Endothelial cell of umbilical vein (primary cell): ENCODE measurements around the gene PPP1R18. TPM values are rescaled to one million over a fixed set of nuclear protein-coding genes. Genes with fewer than 3 reads are reported as not detected.

Source experiments
- BruUV-seq: library from RNA; stranded (reverse); fragments of 400-500 nt; replicated peaks from 2 replicates; lab custom pipeline; 2021; lab: Mats Ljungman, UMichigan
- CTCF ChIA-PET: fragments of 300-600, 350-600 bp; sonication (Branson Sonifier 250); formaldehyde crosslinking; loops from one replicate; lab custom pipeline; 2021; ENCODE audit warnings: antibody characterized with exemption, inconsistent platforms; lab: Charles Lee
- POLR2A ChIA-PET: fragments of 300-600, 350-600 bp; sonication (Branson Sonifier 250); formaldehyde crosslinking; loops from one replicate; lab custom pipeline; 2021; ENCODE audit warnings: antibody characterized with exemption, inconsistent platforms; lab: Charles Lee
- DNase-seq: peaks from one replicate; pipeline ENCODE4 v3.0.0-alpha.2; 2011; ENCODE audit warnings: low read depth, low spot score
- FAIRE-seq: peaks from 2 replicates; lab custom pipeline; 2011; peaks lifted over from hg19 to GRCh38; lab: Jason Lieb, UNC
- H2AFZ ChIP-seq: 2 replicates; pipeline ENCODE4 v1.6.0; 2012; ENCODE audit warnings: low read depth, low read length, control low read depth, inconsistent platforms
- H3K27ac ChIP-seq: 2 replicates; pipeline ENCODE4 v1.5.1; 2011; ENCODE audit warnings: low read depth, mild to moderate bottlenecking, control low read depth, low read length, moderate library complexity; ENCODE audit not compliant: insufficient read depth
- H3K27me3 ChIP-seq, 2 experiments: 2 replicates each; pipeline versions ENCODE4 v1.6.0 to v1.6.1; 2011; ENCODE audit warnings: low read length in 2 of 2, mixed read lengths in 1 of 2; ENCODE audit not compliant: control insufficient read depth in 2 of 2, insufficient read depth in 2 of 2
- H3K36me3 ChIP-seq, 2 experiments: 2 replicates in 1 of 2; 3 replicates in 1 of 2; pipeline ENCODE4 v1.5.1; 2011; ENCODE audit warnings: low read length in 2 of 2, mild to moderate bottlenecking in 1 of 2, moderate library complexity in 1 of 2; ENCODE audit not compliant: control insufficient read depth in 2 of 2, insufficient read depth in 2 of 2; ENCODE audit errors: extremely low read depth in 1 of 2
- H3K4me1 ChIP-seq: 3 replicates; pipeline ENCODE4 v1.5.1; 2011; ENCODE audit warnings: mild to moderate bottlenecking, low read length; ENCODE audit not compliant: control insufficient read depth, insufficient read depth; ENCODE audit errors: extremely low read depth
- H3K4me2 ChIP-seq: 2 replicates; pipeline ENCODE4 v1.6.1; 2011; ENCODE audit warnings: low read length, control low read depth, mixed read lengths; ENCODE audit not compliant: insufficient read depth
- H3K4me3 ChIP-seq, 3 experiments: fragments of 200-600 bp in 1 of 3; sonication (generic), shearing (Covaris generic) in 1 of 3; replicated peaks in 1 of 3; 2 replicates each; pipeline ENCODE4 v1.5.1; 2011 to 2016; ENCODE audit warnings: control low read depth in 3 of 3, low read length in 3 of 3, mild to moderate bottlenecking in 2 of 3, inconsistent platforms in 1 of 3, low read depth in 1 of 3, moderate library complexity in 1 of 3; ENCODE audit not compliant: insufficient read depth in 1 of 3
- H3K79me2 ChIP-seq: 2 replicates; pipeline ENCODE4 v1.6.0; 2012; ENCODE audit warnings: low read length, inconsistent platforms; ENCODE audit not compliant: control insufficient read depth, insufficient read depth
- H3K9ac ChIP-seq: replicated peaks from 2 replicates; pipeline ENCODE3; 2011; ENCODE audit warnings: low read length, control low read depth; ENCODE audit not compliant: insufficient read depth; ENCODE audit errors: extremely low read depth
- H3K9me1 ChIP-seq: replicated peaks from 3 replicates; pipeline ENCODE4 v1.6.0; 2011; ENCODE audit warnings: mild to moderate bottlenecking, low read length; ENCODE audit not compliant: control insufficient read depth, insufficient read depth; ENCODE audit errors: extremely low read depth
- H3K9me3 ChIP-seq: replicated peaks from 2 replicates; pipeline ENCODE4 v1.5.1; 2012; ENCODE audit warnings: low read length, inconsistent platforms; ENCODE audit not compliant: control insufficient read depth, insufficient read depth
- H4K20me1 ChIP-seq: replicated peaks from 2 replicates; pipeline ENCODE3; 2011; ENCODE audit warnings: mild to moderate bottlenecking, low read length; ENCODE audit not compliant: control insufficient read depth, insufficient read depth; ENCODE audit errors: extremely low read depth
- CTCF ChIP-seq, 2 donors: IDR thresholded peaks; 1 replicate in 1 of 2; 2 replicates in 1 of 2; pipeline ENCODE4 v1.5.1; 2011; ENCODE audit warnings: low read length in 2 of 2, mild to moderate bottlenecking in 2 of 2, moderate library complexity in 2 of 2, control low read depth in 1 of 2, inconsistent platforms in 1 of 2, low read depth in 1 of 2; ENCODE audit not compliant: insufficient read depth in 1 of 2; ENCODE audit errors: extremely low read depth in 1 of 2
- MAX ChIP-seq: IDR thresholded peaks from 2 replicates; pipeline ENCODE4 v1.6.1; 2011; ENCODE audit not compliant: insufficient read depth, insufficient read length
- dilution Hi-C: fragments of 300-500 bp; cut with MboI; formaldehyde crosslinking; loops from one replicate; pipeline ENCODE4 v1.15.0; 2019; ENCODE audit warnings: low sequenced_read_pairs; ENCODE audit not compliant: extremely low pct_ligation_motif_present
- intact Hi-C: fragments of 100-400 bp; cut with micrococcal nuclease; formaldehyde crosslinking; loops from one replicate; pipeline ENCODE4 v1.10.0; 2022
- polyA plus RNA-seq, 4 experiments: library from polyadenylated mRNA; depleted of rRNA in 3 of 4; stranded (reverse) in 3 of 4; unstranded in 1 of 4; fragments of >200 nt; gene quantifications; 2 replicates each; pipeline versions ENCODE4 v1.2.1 to v1.2.3, GENCODE V29; 2011 to 2012; ENCODE audit warnings: missing spikeins in 1 of 4
- total RNA-seq: library from RNA; stranded (reverse); gene quantifications from 2 replicates; pipeline ENCODE4 v1.2.3, GENCODE V29; 2021

Gene PPP1R18
- total and polyA plus RNA-seq, 2 donors (not counting 3 experiments of a cell fraction or from before 2014, with no cell fraction given): 136 to 173 TPM

GRCh38 chr6:30685157-30686008, 1.1 kb downstream of the PPP1R18 start:
- Histone ChIP-seq H3K27ac (peak overlapping the region; percentile 68), H4K20me1 (no peaks in the 10 kb centered on the region), H3K9ac (peak overlapping the region; percentile 73), H3K79me2 (peaks cover 83% of the 10 kb centered on the region), H3K4me2 (peak overlapping the region; percentile 80), H3K4me3 (peak overlapping the region; percentile 81 to 92 (median 90)), H2AFZ (no peak overlapping the region), H3K9me3 (no peaks in the 10 kb centered on the region), H3K9me1 (no peaks in the 10 kb centered on the region), H3K36me3 (no peaks in the 10 kb centered on the region), H3K27me3 (no peaks in the 10 kb centered on the region), H3K4me1 (peaks cover 41% of the 10 kb centered on the region)
- TSS peak; percentile 56 for BruUV-seq
- peak; percentile 20 to 50 for TF ChIP-seq CTCF (IDR thresholded peaks at IDR 0.05; ENCODE audit: extremely low read depth in 1 of 2, insufficient read depth in 1 of 2, low read depth in 1 of 2, low read length in 2 of 2)
- TF ChIP-seq MAX: no peak
- intact Hi-C loops: no loop called here
- DNase-seq (peak; percentile 34), FAIRE-seq (no peak)
- POLR2A ChIA-PET: interaction anchor here (1.8 kb wide), 1 partner anchor 32 kb away, joined by 6 read pairs; the partner anchor contains the start of gene MDC1
- CTCF ChIA-PET: interaction anchor here (0.9 to 5.2 kb wide), 9 partner anchors 12 to 229 kb away, joined by 3 to 25 read pairs (median 4); partner anchors contain the start of genes DHX16, MDC1 and VARS2
- dilution Hi-C loops: no loop called here
